ENCODE data around the gene CXCL17.

DNA sequence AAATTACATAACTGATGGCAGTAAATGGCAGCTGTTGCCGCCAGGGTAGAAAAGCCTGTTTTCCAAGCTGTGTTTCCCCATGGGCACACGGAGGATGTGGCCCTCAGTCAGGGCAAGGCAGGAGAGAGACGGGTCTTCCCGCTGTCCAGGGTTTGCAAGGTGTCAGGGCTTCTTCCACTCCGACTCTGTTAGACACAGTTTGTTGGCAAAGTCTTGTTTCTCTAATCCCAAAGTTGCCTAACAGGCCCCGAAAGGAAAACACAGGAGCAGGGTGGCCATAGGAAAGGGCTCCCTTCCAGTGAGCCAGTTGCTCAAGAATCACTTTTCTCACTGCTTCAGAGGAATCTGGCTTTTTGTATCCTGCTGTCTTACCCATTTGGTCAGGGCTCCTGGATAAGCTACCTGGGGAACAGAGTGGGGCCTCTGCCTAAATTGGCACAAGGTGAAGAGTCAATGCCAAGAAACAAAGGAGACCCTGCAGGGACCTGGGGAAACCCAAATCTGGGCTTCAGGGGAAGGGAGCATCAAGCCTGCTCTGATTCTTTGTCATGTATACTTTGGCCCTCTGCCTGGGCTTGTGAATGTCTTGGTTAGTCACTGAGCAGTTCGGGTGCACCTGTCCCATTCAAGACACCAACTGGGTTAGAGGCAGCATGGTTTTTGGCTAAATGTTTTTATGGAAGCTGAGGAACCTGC is 29.0 kb upstream of the CXCL17 start:
- TF ChIP-seq, protein P1, sequence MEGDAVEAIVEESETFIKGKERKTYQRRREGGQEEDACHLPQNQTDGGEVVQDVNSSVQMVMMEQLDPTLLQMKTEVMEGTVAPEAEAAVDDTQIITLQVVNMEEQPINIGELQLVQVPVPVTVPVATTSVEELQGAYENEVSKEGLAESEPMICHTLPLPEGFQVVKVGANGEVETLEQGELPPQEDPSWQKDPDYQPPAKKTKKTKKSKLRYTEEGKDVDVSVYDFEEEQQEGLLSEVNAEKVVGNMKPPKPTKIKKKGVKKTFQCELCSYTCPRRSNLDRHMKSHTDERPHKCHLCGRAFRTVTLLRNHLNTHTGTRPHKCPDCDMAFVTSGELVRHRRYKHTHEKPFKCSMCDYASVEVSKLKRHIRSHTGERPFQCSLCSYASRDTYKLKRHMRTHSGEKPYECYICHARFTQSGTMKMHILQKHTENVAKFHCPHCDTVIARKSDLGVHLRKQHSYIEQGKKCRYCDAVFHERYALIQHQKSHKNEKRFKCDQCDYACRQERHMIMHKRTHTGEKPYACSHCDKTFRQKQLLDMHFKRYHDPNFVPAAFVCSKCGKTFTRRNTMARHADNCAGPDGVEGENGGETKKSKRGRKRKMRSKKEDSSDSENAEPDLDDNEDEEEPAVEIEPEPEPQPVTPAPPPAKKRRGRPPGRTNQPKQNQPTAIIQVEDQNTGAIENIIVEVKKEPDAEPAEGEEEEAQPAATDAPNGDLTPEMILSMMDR (conservative IDR thresholded peaks at IDR 0.05; ENCODE audit: low read depth, low read length) = no peak
- TF ChIP-seq EZH2 (IDR thresholded peaks at IDR 0.05; ENCODE audit: low read length, unreplicated experiment) (no peak), EZH2phosphoT487 (IDR thresholded peaks at IDR 0.05; ENCODE audit: borderline replicate concordance, low read length) (no peak)
